LoVo (cell line): ENCODE measurements around the gene MUC5AC.
"Not testable (repeated sequence)": the region's sequence is repeated elsewhere in the genome, so short reads cannot be mapped to it uniquely, and the experiment has no call there.

Source experiments
- DNase-seq: peaks from one replicate; pipeline ENCODE4 v3.0.0-alpha.2; 2016; ENCODE audit warnings: low spot score

Gene MUC5AC

GRCh38 chr11:1208394-1209261, 50.9 kb downstream of the MUC5AC start:
- DNase-seq = no peak

- no peak for DNase-seq
Observed at GRCh38 chr11:1209371-1210057, 51.8 kb downstream of the MUC5AC start.

DNA sequence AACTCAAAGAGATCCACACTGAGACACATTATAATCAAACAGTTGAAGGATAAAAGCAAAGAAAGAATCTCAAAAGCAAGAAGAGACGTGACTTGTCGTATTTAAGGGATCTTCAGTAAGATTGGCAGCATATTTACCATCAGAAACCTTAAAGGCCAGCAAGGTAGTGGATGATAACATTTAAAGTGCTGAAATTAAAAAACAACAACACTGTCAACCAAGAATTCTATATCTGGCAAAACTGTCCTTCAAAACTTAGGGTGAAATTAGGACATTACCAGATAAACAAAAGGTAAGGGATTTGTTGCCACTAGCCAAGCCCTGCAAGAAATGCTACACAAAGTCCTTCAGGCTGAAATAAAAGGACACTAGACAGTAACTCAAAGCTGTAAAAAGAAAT, 54.1 kb downstream of the MUC5AC start:
- DNase-seq = no peak

- not testable (repeated sequence) for DNase-seq
Observed at GRCh38 chr11:1215826-1216225, 58.1 kb downstream of the MUC5AC start.

DNA sequence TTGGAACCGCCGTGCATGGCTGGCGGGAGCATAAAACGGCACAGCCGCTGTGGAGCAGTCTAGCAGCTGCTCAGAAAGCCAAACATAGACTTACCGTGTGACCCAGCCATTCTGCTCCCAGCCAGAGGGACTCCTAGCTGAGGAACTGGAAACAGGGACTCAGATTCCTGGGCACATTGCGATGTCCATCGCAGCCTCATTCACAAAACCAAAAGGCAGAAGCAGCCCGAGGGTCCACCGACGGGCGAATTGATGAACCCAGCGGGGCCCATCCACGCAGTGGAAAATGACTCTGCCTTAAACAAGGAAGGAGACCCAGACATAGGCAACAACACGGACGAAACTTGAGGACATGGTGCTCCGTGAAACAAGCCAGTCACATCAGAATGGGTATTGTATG, 59.4 kb downstream of the MUC5AC start:
- DNase-seq = no peak

GRCh38 chr11:1218256-1218787, 60.6 kb downstream of the MUC5AC start:
- no peak for DNase-seq

GRCh38 chr11:1218788-1219445, 61.2 kb downstream of the MUC5AC start:
- no peak for DNase-seq

DNA sequence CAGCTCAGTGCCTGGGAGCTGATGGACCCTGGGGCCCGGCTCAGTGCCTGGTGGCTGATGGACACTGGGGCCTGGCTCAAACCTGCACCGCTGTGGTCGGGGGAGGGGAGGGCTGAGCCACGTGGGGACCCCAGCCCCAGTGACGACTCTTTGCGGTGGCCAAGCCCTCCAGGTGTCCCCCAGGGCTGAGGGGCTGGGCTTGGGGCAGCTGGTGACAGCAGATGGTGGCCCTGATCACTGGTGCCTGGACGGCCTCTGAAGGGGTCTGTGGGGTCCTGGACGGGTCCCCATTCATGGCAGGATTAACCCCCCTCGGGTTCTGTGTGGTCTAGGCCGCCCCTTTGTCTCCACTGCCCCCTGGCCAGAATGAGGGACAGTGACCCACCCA, 61.7 kb downstream of the MUC5AC start:
- DNase-seq = no peak

DNA sequence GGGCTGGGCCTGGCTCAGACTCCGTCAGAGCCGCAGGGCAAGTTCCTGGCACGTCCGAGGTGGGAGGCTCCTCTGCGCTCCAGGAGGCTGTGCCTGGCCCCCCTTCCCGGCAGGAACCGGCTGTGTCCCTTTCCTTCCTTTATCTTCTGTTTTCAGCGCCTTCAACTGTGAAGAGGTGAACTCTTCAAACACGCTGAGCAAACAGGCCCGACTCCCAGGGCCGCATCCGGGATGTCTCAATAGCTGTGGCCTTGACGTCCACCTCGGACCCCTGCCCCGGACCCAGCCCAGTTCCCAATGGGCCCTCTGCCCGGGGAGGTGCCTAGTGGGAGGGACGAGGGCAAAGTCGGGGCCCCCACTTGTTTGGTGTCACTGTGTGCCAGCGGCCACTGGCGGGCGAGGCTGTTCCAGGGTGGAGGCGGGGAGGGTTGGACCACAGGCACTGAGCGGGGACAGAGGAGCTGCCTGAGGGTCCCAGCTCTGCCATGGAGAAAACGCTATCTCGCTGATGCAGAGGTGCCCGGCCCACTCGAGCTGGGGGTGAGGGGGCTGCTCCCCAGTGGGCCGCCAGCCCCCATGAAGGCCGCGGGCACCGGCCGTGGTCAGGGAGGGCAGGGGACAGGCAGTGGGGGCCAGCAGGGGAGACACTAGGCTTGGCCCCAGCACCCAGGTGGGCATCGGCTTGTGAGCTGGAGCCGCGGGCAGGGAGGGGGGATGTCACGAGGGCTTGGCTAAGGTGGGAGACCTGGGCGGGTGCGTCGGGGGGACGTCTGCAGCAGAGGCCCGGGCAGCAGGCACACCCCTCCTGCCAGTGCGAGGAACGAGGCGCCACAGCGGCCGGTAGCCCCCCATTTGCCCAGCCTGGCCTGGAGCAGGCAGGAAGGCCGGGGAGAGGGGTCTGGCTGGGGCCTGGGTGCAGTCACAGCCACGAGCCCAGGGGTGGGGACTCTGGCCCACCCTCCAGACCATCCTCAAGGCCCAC, 62.4 kb downstream of the MUC5AC start:
- no peak for DNase-seq

GRCh38 chr11:1220941-1221721, 63.4 kb downstream of the MUC5AC start:
- DNase-seq = no peak

DNA sequence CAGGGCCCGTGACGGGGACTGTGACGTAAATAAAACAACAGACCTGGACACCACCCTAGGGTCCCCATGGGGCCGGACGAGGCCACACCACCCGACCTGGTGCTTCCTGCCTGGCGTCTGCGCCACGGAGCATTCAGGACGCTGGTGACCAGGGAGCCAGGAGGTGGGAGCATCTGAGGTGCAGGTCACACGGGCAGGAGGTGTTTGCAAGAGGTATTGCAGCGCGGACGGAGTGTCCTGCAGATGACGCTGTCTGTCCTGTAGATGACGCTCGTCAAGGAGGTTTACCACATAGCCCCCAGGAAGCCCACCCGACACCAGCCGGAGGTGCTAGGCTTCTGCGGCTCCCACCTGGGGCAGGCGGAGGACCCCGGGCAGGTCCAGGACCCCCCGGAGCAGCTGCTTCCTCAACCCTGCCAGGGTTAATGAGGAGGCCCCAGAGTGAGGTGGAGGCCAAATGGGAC, 64.1 kb downstream of the MUC5AC start:
- DNase-seq = no peak

- DNase-seq = no peak
Observed at GRCh38 chr11:1222491-1223345, 65.0 kb downstream of the MUC5AC start, which contains the start of gene MUC5B. TSS of gene MUC5B (plus strand) at chr11:1223066. CDS start at chr11:1223124, 58 bp downstream.

DNA sequence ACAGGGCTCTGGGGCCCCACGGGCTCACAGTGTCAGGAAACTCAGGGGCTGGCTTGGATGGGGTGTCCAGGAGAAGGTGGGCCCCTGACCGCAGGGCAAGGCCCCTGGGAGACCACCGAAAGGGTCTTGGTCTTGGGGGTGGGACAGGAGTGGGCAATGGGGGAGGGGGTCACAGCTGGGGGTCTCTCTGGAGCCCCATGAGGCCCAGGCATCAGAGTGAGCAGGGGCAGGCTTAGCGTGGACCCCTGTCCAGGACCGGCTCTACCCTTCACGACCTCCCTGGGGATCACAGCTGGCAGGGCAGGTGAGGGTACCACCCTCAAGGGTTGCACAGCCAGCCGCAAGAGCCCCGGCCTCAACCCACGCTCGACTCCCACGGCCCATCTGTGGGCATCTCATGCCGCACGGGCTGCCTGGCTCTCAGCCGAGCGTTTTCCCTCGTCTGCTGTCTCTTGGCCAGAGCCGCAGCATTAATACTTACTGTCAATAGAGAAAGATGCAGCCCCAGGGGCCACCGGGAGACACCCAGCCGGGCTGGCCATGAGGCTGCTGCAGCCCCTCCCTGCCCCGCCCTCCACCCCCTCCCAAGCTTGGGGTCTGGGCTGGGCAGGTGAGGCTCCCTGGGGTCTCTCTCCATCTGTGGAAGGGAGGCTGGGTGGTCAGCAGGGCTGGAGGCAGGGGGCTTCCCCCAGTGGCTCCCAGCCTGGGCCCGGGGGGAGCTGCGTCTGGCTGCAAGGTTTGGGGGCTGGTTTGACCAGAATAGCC, 65.8 kb downstream of the MUC5AC start:
- no peak for DNase-seq

GRCh38 chr11:1224111-1224490, 66.3 kb downstream of the MUC5AC start:
- DNase-seq = no peak

DNA sequence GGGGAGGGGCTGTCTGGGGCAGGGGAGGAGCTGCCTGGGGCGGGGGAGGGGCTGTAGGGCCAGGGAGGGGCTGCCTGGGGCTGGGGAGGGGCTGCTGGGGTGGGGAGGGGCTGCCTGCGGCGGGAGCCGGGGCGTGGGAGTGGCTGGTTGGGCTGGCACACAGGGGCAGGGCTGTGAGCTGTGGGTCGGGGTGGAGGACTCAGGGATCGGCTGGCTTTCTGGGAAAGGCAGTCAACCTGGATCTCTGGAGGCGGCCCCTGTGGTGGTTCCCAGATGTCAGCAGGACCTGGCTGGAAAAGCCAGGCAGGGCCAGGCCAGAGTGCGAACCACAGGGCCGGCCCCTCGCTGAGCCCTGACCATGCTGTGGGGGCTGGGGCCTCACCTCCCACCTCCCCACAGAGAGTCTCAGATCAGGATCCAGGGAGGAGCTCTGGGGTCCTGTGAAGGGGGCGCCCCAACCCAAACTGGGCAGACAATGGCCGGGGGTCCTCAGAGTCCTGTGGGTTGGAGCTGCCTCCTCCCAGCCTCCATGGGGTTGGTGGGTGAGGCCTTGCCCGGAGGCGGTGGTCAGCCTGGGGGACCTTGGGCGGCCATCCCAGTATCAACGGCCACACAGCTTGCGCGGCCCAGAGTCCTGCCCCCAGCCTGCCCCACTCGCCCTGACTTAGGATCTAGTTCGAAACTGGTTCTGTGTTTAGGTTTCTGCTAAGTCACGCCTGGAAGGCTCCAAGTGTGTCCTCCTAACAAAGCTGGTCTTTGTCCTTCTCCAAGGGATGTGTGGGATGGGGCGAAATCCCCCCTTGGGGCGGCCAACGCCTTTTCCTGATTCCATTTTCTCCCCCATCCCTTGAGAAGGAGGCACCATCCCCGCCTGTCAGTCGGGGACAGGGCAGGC, 67.0 kb downstream of the MUC5AC start:
- no peak for DNase-seq

DNA sequence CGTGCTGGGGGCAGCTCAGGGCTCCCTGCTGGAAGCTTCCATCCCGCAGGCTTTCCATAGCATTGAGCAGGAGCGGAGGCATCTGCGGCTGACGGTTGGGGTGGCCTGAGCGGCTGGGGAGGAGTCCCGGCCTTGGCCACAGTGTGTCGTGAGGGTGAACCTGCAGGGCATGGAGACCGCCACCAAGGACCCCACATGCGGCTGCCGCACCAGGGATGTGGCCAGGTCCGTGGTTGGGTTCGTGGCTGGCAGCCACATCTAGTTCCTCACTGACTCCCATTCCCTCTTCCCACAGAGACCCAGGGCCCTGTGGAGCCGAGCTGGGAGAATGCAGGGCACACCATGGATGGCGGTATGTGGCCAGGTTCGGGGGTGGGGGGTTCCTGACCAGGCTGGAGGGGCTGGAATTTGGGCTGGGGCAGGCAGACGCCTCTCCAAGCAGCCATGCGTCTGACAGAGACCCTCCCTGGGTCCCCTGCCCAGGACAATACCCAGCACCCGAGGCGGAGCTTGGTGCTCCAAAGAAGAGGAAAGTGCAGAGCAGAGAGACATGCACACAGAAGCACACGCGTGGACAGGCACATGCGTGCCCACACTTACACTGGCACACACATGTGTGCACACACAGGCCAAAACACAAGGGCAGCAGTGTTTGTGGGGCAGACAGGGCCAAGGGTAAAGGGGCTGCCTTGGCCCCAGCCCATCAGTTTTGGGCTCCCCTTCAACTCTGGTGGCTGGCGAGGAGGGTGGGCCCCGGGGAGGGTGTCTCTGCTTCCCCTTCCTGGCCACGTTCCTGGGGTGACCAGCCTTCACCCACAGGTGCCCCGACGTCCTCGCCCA, 67.9 kb downstream of the MUC5AC start:
- DNase-seq = no peak
